SIG-M5 (cell line): ENCODE data around the gene BBS1.
"Not testable (repeated sequence)": the region's sequence is repeated elsewhere in the genome, so short reads cannot be mapped to it uniquely, and the experiment has no call there.

Experiments
- DNase-seq: peaks from one replicate; lab custom pipeline; 2025; lab: John Stamatoyannopoulos, UW

The BBS1 gene

DNA sequence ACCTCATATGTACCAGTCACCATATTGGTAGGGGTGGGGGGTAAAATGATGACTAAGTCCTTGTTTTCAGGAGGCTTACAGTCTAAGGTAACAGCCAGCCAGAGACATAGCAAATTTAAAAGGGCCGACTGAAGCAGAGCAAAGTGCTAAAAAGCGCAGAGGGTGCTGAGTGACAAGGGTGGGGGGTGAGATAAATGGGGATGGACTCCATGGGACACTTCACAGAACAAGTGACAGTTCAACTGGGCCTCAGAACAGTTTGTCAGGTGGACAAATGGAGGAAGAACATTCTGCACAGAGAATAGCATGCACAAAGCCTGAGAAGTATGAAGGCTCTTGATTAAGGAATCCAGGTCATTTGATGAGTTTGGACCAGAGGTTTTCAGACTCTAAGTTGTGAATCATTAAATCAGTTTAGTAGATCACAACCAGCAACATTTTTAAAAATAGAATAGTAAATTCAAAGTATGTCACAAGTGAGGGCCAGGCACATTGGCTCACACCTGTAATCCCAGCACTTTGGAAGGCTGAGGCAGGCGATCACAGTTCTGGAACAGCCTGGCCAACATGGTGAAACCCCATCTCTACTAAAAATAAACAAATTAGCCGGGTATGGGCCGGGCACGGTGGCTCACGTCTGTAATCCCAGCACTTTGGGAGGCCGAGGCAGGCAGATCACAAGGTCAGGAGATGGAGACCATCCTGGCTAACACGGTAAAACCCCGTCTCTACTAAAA is 14.0 kb downstream of the BBS1 start:
- no peak for DNase-seq

GRCh38 chr11:66529069-66529468 is 18.6 kb downstream of the BBS1 start:
- DNase-seq: no peak

GRCh38 chr11:66529655-66530054 is 19.2 kb downstream of the BBS1 start:
- DNase-seq: no peak

- no peak for DNase-seq
These were observed 20.7 kb downstream of the BBS1 start for GRCh38 chr11:66530927-66531709.

- DNase-seq: no peak
These were observed 21.4 kb downstream of the BBS1 start for GRCh38 chr11:66531841-66532240.

DNA sequence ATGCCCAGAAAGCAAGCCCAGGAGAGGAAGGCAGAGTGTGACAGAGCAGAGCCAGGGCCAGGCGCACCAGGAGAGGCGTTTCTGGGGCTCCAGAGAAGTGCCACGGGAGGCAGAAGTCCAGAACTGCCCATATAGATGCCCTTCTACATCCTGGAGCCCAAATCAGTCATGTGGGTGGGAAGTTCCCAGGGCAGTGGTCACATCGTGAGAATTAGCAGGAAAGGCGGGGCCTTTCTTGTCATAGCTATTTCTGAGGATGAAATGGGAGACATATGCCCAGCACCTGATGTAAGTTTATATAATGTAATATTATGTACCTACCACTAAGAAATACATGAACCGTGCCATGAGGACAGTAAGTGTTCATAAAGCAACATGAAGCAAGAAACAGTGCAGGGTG is 22.3 kb downstream of the BBS1 start:
- DNase-seq: no peak

- DNase-seq: no peak
These were observed 28.9 kb downstream of the BBS1 start for GRCh38 chr11:66539170-66539869.

- DNase-seq: no peak
These were observed 29.4 kb downstream of the BBS1 start for GRCh38 chr11:66539870-66540213.

DNA sequence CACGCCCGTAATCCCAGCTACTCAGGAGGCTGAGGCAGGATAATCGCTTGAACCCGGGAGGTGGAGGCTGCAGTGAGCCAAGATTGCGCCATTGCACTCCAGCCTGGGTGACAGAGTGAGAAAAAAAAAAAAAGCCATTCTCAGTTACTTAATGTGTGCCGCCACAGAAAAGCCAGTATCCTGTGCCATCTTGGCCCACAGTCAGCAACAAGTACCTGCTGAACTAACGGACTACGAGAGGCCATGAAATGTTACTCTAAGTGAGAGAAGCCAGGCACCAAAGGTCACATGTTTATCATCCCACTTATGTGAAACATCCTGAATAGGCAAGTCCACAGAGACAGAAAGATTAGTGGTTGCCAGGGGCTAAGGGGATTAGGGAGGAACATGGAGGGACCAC is 30.2 kb downstream of the BBS1 start:
- not testable (repeated sequence) for DNase-seq

GRCh38 chr11:66541892-66542291 is 31.5 kb downstream of the BBS1 start:
- DNase-seq: no peak

DNA sequence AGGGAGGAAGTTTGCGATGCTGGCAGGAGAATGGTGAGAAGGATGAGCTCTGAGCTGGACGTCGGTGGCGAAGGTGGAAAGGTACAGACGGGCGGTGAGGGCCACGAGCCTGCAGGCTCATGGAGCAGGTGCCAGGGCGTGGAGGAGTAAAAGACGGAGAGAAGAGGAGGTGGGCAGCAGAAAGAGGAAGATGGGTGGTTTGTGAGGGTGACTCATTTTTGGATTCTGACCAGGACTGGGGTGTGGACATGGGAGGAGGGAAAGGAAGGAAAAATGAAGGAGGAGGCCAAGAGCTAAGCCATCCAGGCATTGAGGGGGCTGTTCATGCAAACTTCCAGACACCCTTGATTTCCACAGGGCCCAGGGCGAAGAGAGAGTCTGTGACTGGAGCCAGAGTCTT is 31.9 kb downstream of the BBS1 start:
- DNase-seq: no peak

GRCh38 chr11:66543263-66544107 is 33.0 kb downstream of the BBS1 start:
- no peak for DNase-seq

DNA sequence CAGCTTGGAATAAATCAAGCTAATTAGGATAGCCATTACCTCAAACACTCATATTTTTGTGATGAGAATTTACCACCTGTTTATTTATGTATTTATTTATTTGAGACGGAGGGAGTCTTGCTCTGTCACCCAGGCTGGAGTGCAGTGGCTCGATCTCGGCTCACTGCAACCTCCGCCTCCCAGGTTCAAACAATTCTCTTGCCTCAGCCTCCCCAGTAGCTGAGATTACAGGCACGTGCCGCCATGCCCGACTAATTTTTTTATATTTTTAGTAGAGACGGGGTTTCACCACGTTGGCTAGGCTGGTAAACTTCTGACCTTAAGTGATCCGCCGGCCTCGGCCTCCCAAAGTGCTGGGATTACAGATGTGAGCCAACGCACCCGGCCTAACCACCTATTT is 34.5 kb downstream of the BBS1 start:
- not testable (repeated sequence) for DNase-seq

- DNase-seq: peak; percentile 45
These were observed 35.4 kb downstream of the BBS1 start, which contains the start of gene ZDHHC24 for GRCh38 chr11:66545701-66546367. Gene ZDHHC24 (minus strand): TSS chr11:66546048. CDS start chr11:66546003, 45 bp downstream.

DNA sequence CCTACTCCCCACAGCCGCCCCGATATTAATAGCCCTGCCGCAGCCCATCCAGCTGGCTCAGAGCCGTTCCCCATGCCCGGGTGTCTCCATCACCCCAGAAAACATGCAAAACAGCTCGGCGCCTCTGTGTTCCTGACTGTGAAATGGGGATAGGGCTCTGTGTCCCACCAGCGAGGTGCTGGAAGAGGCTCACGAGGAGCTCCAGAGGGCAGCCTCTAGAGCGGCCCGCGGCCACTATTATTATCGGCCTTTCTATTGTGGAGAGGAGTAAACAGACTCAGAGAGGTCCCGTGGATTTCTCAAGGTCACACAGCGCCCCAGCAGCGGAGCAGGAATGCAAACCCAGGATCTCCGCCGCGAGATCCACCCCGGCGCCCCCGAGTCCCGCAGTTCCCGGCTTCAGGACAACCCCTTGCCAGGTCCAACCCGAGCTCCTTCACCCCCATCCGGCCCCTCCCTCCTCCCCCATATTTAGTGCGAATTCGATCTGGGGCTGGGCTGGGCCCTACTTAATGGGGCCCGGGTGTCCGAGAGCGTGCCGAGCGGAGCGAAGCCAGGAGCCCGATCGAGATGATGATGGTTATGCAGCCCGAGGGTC is 36.0 kb downstream of the BBS1 start, which contains the start of gene ACTN3:
ACTN3 (plus strand) TSS at position 536 of the 598 bp plus-strand sequence; CDS start at position 571, 35 bp downstream.
- no peak for DNase-seq

DNA sequence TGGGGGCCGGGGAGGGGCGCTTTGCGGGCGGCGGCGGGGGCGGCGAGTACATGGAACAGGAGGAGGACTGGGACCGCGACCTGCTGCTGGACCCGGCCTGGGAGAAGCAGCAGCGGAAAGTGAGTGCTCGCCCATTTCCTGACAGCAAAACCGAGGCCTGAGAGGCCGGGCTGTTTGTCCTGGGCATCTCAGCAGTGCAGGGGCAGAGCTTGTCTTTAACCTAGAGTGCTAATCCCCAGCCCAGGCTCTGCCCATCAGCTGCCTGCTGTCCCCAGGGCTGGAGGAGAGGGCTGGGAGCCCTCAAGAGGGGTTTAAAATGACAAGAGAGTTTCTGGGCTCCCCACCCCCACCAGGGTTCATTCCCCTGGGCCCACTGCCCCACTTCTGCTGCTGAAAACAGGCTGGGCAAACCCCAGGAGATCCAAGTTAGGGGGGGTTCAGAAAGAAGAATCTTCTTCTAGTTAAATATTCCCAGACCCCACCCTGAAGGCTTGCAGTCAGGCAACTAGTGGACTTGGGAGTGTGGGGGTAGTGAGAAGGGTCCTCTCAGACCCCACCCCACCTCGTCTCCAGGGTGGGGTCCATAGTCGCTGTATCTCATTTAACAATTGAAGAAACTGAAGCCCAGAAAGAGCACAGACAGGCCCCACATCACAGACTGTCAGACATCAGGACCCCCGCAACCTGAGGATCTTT is 36.7 kb downstream of the BBS1 start:
- no peak for DNase-seq

DNA sequence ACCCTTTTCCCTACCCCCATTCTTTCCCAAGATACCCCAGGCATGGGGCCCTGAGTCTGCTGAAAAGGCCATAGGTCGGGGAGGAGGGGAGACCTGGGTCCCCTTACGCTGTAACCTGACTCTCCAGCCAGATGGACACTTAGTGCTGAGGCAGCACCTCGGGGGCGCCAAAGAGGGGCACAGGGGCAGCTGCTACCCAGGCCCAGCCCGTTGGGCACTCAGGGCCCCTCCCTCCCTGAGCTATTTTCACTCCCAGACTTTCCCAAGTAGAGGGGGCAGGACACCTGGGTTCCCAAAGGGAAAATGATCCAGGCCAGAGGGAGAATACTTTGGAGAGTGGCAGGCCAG is 37.2 kb downstream of the BBS1 start:
- DNase-seq: no peak

DNA sequence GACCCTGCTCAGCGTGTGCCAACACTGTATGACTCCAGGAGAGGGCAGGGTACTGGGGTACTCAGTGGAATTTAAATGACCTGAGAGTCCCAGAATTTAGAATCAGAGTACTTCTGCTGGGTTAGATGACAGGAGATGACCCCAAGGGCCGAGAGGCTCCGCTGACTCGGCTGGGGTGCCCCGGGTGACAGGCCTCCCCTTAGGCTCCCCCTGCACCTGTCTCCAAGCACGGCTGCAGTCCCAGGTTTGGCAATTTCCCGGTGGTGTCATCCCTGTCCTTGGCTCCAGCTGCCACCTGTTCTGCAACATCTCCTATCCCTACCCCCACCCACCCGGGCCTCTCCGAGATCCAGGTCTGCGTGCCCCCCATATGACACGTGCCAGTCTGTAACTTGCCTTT is 37.6 kb downstream of the BBS1 start:
- DNase-seq: no peak

DNA sequence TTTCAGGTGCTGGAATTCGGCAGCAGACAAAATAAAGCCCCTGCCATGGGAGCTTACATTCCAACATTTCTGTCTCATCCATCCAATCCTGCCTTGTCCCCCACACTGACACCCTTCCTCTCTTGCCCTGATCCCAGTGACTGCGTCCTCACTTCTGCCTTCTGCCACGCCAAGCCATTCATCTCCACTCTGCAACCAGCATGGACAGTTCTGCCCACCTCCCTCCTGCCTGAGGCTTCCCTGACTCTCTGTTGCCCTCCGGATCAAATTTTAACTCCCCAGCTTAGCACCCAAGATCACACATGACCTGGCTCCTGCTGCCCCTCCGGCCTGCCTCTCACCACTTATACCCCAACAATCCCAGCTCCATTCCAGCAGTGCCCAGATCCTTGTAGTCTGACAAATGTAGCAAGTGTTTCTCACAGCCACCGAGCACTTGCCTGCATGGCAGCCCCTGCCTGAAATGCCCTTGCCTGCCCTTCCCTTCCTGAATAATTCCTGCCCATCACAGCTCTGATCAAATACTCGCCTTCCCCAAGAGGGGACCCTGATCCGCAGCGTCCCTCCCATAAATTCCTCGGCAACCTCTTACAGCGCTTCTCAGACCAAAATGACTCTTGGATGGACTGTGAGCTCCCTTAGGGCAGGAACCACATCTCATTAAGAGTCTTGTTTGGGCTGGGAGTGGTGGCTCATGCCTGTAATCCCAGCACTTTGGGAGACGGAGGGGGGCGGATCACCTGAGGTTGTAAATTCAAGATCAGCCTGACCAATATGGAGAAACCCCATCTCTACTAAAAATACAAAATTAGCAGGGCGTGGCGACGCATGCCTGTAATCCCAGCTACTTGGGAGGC is 38.6 kb downstream of the BBS1 start:
- no peak for DNase-seq
